Stimulated activated CD4-positive, alpha-beta T cell treated with anti-CD3 and anti-CD28 coated beads, Interleukin-1b, Interleukin-23, amount 100 ng/mL, for 4 hours (primary cell): ENCODE results near the gene FCHSD2.
A peak's percentile ranks its signal among the peaks of the same experiment; 100 is the strongest.
"Not testable (repeated sequence)": the region's sequence is repeated elsewhere in the genome, so short reads cannot be mapped to it uniquely, and the experiment has no call there.

Experiments
- DNase-seq, 2 donors: peaks; one replicate each; pipeline ENCODE4 v3.0.0-alpha.2; 2020; ENCODE audit warnings: low read depth in 2 of 2

The FCHSD2 gene

DNA sequence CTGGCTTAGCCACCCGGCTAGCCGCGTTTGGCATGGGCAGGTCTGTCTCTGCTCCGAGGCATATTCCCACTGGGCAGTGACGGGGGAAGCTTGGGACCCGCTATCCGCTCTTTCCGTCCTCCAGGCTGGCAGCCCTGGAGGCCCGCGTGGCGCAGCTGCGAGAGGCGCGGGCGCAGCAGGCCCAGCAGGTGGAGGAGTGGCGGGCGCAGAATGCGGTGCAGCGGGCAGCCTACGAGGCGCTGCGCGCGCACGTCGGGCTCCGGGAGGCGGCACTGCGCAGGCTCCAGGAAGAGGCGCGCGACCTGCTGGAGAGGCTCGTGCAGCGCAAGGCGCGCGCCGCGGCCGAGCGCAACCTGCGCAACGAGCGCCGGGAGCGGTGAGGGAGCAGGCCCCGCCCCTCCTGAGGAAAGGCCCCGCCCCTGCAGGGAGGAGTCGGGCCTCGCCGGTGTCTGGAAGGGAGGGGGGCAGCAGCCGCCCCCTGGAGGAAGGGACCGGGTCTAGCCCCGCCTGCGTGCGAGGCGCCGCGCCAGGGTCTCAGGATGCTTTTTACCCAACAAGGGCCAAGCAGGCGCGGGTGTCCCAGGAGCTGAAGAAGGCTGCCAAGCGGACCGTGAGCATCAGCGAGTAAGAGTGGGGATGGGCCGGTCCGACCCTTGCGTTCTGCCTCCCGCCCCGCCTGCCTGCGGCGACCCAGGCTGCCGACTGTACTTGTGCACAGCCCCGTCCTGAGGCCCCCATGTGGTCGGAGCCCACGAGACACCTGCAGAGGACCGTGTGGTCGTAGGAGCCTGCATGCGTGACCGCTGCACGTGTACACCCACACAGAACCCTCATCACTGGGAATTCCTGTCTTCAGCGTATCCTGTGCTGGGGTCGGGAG, 320.0 kb downstream of the FCHSD2 start:
- DNase-seq: peak; percentile 76 to 91

DNA sequence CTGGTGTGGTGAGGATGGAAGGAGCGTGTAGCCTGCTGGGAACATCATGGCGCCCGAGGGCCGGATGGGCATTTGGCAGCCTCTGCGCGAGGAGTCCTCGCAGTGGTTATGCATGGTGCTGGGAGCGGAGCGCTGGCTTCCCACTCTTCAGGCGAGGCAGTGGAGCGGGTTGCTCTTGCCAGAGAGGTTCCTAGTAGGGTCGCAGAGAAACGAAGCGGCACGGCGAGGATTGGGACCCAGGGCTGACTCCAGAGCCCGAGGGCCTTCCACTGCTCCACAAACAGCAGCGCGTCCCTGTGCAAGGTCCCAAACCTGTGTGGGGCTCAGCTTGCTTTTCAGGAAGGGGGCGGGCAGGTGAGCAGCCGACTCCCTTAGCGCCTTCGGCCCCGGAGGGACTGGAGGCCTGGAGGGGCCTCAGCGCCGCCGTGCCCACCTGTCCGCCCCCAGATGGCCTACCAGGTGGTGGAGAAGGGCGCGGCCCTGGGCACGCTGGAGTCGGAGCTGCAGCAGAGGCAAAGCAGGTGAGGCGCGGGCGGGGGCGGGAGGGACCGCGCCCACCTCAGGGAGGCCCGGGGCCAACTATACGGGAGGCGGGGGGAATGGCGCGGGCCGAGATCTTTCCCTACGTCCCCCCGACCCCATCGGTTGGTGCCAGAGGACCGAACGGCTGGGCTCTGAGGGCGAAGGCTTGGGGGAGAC, 320.7 kb downstream of the FCHSD2 start:
- no peak for DNase-seq

DNA sequence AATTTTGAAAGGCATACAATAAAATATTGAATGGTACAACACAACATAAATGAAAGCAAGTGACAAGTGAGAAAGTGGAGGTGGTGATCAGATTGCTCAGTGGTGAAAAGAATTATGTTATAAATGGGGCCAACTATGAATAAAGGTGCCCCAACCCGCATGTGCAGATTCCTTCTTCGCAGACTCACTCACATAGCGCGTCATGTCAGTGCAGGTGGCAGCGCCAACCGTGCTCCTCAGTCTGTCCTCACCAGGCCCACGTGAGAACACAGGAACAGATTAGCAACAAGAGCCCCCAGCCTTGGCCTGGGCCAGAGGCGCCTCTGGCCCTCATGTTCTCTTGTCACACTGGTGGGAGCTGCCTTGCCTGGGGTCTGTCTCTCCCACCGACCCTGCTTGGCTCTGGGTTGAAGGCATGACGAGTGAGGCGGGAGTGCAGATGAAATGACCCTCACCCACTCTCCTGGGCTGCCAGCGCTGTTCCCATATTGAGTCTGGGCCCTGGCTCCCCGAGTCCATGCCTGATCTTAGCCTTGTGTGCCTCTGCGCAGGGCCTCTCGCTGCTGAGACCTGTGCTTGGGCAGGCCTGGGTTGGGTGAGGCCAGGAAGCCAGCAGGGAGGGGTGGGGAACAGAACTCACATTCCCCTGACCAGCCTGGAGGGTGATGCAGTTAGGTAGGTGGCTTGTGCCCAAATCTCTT, 321.5 kb downstream of the FCHSD2 start:
- no peak for DNase-seq

DNA sequence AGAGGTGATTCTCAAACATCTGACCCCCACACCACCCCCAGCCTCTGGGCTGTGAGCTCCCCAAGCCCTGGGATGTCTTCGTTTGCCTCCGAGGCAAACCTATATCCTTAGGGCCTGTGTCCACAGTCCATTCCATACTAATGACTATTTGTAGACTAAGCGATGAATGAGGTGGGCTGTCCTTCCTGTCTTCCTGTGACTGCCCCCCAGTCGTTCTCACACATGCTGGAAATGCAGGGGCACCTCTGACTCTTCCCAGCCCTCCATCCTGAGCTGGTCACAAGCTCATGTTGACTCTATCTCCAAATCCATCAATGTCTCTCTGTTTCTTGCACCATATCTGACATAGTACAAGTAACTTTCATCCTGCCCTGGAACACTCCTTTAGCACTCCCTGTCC, 323.1 kb downstream of the FCHSD2 start:
- DNase-seq: no peak

DNA sequence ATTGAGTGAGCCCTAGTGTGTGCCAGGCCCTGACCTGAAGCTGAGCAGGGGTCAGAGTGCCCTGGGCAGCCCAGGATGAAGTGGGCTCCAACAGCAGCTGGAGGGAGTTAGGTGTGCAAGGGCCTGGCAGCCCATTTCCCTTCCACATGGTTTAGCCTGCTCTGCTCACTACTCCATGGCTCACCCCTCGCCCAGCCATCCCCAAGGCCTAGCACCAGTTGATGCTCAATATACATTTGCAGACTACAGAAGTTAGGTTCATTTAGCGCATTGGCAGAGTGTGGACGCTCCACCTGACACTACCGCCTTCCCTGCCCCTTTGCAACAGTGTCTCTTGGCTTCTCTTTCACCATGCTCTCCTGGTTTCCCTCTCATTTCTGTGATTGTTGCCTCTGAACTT, 324.2 kb downstream of the FCHSD2 start:
- DNase-seq: no peak

DNA sequence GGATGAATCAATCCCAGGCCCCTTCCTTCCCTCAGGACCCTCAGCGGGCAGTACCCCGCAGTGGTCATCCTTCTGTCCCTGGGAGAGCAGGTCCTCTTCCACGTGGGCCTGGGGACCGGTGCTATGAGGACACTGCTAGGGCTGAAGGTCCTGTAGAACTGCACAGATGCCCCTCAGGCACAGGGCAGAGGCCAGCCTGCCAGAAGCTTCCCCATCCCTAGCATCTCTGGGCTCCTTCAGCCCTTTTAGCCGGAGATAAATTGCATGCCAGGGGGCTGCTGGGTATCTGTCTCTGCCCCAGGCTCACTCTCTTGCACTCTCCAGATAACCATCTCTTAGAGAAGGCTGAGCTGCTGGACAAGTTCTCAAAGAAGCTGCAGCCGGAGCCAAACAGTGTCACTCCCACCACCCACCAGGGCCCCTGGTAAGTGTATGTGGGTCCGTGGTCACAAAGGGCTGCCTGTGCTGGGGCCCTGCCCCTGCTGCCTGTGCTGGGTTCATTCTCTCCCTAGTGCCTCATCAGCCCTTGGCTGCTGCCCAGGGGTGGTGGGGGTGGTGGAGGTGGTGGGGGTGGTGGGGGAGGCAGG, 325.6 kb downstream of the FCHSD2 start:
- no peak for DNase-seq

DNA sequence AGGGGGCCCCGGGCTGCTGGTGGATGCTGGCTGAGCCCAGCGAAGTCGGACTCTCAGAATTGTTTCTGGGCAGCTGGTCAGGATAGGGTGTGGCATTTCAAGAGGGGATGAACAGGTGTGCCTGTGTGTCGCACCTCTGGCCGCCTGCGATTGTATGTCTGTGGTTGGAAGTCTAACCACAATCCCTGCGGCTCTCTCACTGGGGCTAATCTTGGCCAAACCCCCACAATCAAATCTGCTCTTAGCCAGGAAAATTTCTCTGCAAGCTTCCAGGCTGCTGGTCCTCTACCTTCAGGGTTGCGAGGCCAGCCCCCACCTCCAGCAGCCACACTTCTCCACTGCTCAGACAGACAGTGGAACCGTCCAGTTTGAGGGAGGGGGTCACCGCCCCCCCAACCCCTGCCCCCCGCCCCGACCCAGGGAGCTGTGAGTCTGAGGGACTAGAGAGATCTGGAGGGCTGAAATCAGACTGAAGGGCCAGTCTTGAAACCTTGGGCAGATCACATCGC, 327.0 kb downstream of the FCHSD2 start:
- no peak for DNase-seq

DNA sequence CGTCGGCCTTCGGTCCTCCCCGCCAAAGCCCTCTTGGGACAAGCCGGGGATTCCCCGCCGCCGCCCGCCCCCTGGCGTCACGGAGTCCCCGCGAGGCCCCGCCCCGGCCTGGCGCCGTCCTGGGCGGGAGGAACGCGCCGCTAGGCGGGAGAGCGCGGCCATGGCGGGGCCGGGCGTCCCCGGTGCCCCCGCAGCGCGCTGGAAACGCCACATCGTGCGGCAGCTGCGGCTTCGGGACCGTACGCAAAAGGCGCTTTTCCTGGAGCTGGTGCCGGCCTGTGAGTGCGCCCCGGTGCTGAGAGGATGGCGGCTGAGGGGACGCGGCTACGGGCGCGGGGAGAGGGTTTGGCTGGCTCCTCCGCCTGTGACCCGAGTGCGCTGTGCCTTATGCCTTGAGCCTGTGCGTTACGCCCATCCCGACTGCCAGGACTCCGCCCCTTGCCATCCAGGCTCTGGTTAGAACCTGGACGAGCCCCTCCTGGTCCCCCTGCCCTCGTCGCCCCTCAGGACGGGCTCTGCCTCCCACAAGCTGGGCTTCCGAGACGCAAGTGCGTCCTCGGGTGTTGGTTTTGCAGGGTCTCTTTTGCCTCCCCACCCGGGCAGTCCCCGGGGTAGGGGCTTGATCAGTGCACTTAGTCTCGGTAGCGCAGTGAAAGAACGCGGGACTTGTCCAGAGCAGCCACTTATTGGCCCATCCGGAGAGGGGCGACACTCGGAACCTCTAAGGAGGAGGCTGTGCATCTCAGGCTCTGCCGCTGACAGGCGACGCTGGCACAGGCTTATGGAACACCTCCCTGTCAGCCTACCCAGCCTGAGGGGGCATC, 327.6 kb downstream of the FCHSD2 start, which contains the start of gene ATG16L2:
Gene ATG16L2, plus strand, starts transcription at position 126 of the 824 bp plus-strand sequence. Its CDS starts 35 bp downstream, at position 161.
- peak; percentile 80 to 90 for DNase-seq

DNA sequence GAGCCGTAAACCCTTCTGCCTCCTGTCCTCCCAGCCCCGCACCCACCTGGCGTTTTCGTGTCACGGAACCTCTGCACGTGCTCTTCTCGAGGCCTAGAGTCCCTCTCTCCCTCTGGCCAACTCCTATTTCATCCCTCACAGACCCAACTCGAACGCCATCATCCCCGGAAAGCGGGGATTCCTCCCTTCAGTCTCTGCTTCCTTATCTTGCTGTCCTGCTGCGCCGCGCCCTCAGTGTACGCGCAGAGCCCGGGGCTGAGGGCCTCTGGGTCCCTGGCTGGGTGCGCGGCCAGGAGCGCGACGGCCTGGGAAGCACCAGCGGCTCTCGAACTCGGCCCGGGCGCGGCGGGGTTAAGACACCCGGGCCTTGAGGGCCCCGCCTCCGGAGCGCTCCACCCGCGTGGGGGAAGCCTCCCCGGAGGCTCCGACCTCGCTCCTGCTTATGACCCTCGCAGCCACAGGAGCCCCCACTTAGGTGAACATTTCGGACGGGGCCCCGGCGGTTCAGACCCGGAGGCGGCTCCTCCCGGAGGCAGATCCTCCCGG, 328.3 kb downstream of the FCHSD2 start:
- peak in 1 of 2 donors; percentile 82 for DNase-seq

DNA sequence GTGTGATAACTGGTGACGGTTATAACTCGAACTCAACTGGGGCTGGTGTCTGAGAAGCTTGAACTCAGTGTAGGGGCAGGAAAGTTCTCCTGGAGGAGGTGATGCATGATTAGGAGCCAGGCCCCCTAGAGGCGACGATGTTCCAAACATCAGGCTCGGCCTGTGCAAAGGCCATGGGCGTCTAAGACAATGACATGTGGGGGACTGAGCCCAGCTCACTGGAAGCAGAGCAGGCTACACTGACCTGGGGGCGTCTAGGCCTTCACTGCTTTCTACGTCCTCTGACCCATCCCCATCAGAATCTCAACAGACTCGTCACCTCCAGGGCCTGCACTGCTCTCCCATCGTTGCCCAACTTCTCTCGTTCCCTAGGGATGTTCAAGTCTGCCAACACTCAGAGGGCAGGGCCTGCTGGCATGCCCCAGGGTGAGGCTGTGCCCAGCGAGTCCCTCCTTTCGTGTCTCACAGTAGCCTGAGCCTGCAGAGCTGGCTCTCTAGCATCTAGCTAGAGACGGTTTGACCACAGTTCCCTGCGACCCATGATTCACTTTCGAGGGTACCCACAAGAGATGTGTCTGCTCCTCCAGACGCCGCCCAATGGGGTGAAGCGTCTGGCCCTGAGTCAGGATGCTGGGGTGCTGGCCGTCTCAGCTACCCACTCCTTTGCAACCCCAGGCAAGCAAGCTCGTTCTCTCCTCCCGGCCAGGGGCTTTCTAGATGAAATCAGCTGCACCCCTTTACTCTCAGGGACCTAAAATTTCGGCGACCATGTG, 329.0 kb downstream of the FCHSD2 start:
- peak; percentile 50 to 52 for DNase-seq

DNA sequence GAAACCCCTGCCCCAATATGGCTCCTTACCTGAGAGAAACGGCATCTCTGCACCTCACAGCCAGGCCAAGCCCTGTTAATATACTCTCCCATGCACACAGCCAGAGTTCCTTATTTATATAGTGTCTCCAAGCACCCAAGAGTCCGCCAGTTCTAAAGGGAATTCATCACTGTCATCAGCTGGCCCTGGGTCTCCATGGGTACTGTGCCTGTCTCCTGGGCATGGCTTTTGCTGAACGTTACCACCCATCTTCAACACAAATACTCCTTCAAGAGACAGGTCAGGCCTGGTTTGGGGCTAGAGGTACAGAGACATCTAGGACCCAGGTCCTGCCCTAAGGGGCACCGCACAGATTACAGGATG, 329.5 kb downstream of the FCHSD2 start:
- no peak for DNase-seq

DNA sequence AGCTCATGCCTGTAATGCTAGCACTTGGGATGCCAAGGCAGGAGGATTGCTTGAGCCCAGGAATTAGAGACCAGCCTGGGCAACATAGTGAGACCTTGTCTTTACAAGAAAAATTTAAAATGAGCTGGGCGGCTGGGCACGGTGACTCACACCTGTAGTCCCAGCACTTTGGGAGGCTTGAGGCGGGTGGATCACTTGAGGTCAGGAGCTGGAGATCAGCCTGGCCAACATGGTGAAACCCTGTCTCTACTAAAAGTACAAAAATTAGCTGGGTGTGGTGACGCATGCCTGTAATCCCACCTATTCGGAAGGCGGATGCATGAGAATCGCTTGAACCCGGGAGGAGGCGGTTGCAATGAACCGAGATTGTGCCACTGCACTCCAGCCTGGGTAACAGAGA, 330.4 kb downstream of the FCHSD2 start:
- DNase-seq: not testable (repeated sequence)

DNA sequence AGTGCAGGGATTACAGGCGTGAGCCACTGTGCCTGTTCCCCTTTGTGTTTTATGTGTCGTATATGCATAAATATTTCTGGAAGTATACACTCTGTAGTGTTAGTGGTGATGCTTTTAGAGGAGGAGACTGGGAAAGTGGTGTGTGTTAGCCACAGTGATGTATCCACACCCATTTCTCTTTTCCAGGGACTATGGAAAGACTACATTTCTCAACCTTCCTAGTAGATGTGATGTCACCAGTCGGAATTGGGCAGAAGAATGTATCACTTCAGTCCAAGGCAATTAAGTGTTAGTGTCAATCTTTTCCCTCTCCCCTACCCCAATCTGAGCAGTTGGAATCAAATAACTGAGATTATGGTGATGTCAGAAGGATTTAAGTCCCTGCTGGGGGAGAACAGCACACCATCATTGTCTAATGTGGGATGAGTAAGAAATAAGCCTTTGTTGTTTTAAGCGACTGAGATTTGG, 333.8 kb downstream of the FCHSD2 start:
- DNase-seq: no peak

DNA sequence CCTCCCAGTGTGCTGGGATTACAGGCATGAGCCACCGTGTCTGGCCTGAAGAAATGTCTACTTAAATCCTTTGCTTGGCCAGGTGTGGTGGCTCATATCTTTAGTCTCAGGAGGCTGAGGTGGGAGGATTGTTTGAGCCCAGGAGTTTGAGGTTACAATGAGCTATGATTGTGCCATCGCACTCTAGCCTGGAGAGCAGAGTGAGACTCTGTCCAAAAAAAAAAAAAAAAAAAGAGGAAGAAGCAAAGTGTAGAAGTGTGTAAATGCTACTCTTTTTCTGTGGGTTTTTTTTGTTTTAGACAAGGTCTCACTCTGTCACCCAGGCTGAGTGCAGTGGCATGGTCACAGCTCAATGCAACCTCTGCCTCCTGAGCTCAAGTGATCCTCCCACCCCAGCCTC, 334.3 kb downstream of the FCHSD2 start:
- no peak for DNase-seq

DNA sequence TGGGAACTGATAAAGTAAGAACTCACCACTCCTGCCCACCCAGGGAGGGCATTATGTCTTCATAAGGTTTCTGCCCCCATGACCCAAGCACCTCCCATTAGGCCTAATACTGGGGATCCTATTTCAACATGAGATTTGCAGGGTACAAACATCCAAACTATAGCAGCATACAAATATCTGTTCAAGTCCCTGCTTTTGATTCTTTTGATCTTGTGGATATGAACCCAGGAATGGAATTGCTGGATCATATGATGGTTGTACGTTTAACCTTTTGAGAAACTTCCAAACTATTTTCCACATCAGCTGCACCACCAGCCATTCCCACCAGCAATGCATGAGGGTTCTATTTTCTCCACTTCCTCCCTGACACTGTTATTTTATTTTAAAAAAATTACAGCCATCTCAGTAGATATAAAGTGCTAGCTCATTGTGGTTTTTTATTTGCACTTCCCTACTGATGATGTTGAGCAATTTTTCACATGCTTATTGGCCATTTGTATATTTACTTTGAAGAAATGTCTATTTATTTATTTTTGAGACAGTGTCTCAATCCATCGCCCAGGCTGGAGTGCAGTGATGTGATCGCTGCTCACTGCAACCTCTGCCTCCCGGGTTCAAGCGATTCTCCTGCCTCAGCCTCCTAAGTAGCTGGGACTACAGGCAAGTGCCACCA, 335.0 kb downstream of the FCHSD2 start:
- no peak for DNase-seq

DNA sequence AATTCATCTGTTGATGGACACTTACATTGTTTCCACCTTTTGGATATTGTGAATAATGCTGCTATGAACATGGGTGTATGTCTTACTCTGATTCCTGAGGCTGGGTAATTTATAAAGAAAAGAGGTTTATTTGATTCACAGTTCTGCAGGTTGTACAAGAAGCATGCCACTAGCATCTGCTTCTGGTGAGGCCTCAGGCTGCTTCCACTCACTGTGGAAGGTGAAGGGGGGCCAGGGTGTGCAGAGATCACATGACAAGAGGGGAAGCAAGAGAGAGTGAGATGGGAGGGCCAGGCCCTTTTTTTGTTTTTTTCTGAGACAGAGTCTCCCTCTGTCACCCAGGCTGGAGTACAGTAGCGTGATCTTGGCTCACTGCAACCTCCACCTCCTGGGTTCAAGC, 335.7 kb downstream of the FCHSD2 start:
- DNase-seq: not testable (repeated sequence)

DNA sequence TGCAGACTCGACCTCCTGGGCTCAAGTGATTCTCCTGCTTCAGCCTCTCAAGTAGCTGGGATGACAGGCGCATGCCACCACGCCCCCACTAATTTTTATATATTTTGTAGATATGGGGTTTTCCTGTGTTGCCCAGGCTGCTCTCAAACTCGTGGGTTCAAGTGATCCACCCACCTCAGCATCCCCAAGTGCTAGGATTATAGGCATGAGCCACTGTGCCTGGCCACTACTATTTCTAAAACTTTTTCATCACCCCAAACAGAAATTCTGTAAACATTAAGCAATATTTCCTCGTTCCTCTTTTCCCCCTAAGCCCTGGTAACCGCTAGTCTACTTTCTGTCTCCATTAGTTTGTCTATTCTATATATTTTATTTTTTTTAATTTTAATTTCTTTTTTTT, 336.9 kb downstream of the FCHSD2 start:
- DNase-seq: no peak

DNA sequence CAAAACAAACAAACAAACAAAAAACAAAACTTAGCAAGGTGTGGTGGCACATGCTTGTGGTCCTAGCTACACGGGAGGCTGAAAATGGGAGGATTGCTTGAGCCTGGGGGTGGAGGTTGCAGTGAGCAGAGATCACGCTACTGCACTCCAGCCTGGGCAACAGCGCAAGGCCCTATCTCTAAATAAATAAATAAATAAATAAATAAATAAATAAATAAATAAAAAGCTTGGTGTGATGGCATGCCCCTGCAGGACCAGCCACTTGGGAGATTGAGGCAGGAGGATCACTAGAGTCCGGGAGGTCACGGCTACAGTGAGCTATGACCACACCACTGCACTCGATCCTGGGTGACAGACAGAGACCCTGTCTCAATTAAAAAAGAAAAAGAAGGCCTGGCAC, 339.3 kb downstream of the FCHSD2 start:
- DNase-seq: no peak

DNA sequence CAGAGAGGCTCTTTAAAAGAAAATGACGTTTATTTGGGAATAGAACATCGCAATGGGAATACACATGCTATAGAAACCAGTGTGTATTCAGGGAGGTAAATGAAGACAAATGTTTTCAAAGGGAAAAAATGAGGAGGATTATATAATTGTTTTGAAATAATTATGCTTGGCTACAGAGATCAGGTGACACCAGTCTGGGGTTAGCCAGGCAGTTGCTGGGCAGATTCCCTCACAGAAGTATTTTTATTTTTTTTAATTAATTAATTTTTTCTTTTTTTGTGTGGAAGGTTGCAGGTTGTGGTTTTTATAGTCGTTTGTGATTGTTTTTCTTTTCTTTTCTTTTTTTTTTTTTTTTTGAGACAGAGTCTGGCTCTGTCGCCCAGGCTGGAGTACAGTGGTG, 342.7 kb downstream of the FCHSD2 start:
- DNase-seq: no peak
